GM23248 (cell line): Measurements from ENCODE around the gene IGSF21.

ENCODE experiments used
- EZH2 ChIP-seq: fragments of 200-600 bp; sonication (generic); IDR thresholded peaks from 2 replicates; pipeline ENCODE4 v1.6.1; 2018; ENCODE audit warnings: antibody characterized with exemption, mild to moderate bottlenecking; ENCODE audit not compliant: insufficient read depth, poor library complexity, severe bottlenecking
- EZH2phosphoT487 ChIP-seq: fragments of 200-600 bp; sonication (generic); IDR thresholded peaks from 2 replicates; pipeline ENCODE4 v1.6.1; 2018; ENCODE audit warnings: antibody characterized with exemption, moderate library complexity, mild to moderate bottlenecking, low read depth; ENCODE audit not compliant: insufficient read depth

DNA sequence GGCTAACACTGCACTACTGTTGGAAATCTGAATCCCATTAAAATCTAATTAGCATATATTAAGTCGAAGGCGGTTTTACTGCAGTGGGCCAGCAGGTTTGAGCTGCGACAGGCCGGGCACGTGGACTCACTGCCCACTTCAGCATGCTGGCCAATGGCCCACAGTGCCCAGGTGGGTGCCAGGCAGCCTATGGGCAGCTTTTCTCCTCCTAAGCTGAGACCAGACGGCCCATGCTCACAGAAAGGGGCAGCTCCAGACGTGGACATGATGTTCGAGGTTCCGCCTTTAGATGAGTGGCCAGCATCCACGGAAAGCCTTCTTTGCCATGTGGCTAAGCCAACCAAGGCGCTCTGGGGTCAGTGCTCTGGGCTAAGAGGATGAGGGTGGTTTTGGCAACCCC lies 283.4 kb downstream of the IGSF21 start:
- TF ChIP-seq EZH2 (no peak), EZH2phosphoT487 (no peak)
